ACHN (cell line): Measurements from ENCODE around the gene MPND.

Source experiments
- DNase-seq: peaks from one replicate; pipeline ENCODE4 v3.0.0-alpha.2; 2015
- in situ Hi-C: cut with HindIII; loops from 2 replicates; pipeline ENCODE4 v1.10.0; 2017; ENCODE audit warnings: low sequenced_read_pairs, low pct_ligation_motif_present, low pct_unique_long_range_greater_than_20kb

The MPND gene

DNA sequence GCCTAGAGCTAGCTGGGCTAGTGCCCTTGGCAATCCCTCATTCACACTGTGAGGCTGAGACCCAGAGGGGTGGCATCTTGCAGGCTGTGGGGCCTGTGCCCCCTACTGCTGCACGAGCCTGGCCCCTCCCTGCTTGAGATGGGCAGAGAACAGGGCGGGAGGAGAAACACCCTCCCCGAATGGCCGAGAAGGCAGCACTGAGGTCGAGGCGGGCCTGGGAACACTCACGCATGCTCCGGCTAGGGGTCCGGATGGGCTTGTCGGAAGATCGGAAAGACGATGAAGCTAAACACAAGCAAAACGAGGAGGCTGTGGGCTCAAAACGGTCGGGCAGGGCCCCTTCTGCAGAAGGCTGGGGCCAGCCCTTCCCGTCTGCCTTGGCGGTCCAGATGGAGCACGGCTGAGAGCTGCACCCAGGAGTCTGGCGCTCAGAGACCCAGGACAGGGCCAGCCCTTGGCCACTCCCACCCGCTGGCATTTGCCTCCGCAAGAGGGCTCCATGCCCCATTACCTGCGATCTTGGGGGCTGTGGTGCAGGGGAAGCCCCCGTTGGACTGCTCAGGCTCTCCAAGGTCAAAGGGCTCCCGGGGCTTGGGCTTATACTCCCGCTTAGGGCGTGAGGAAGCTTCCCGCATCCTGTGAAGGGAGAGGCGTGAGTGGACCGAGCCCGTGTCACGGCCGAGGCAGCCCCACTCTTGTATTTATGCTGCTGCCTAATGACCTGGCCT, 18.9 kb downstream of the MPND start:
- in situ Hi-C loops: no loop called here
- DNase-seq: no peak

DNA sequence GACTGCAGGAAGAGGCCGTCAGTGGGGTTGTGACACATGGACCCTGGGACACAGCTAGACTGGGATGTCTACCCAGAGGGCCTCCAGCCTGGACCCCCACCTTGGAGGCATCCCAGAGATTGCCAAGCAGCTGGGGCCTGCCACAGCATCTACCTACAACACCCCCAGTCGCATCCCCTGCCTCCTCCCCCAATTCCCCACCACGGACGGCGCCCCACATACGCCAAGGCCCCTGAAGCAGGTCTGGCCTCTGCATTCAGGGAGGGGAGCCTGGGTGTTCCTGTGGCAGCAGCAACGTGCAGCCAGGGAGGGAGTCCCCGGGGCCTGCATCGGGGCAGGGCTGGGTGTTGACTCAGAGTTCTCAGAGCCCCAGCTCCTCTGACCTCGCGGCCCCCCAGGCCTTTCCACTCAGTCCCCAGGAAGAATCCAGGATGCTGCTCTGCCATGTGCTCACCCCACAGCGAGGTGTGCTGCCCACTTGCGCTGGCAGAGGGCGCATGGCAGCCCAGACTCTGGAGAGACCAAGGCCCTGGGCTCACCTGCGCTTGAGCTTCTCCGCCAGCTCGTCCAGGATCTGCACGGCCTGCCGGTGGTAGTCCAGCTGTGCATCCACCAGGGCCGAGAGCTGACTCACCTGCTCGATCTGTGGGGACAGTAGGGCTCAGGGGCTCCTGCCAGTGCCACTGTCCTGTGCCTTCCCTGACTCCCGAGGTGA, 19.6 kb downstream of the MPND start:
- peak; percentile 14 for DNase-seq
- in situ Hi-C loops: no loop called here

- DNase-seq: no peak
- in situ Hi-C loops: no loop called here
These were observed 20.4 kb downstream of the MPND start for GRCh38 chr19:4363571-4364304.

DNA sequence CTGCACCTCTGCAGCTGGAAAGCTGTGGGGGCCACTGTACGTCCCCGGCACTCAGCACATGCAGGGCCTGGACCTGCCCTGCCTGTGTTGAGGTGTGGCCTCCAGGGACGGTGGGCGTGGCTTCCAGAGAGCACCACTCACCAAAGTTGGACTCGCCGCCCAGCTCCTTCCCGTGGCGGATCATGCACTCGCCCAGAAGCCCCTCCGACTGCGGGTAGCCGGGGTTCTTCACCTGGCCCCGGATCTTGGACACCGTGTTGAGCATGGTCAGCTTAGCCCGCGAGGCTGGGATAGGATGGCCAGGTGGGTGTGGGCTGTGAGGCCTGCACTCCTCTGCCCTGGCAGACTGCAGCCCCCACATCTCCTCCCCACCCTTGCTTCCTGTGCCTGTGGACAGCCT, 22.0 kb downstream of the MPND start:
- in situ Hi-C loops: no loop called here

DNA sequence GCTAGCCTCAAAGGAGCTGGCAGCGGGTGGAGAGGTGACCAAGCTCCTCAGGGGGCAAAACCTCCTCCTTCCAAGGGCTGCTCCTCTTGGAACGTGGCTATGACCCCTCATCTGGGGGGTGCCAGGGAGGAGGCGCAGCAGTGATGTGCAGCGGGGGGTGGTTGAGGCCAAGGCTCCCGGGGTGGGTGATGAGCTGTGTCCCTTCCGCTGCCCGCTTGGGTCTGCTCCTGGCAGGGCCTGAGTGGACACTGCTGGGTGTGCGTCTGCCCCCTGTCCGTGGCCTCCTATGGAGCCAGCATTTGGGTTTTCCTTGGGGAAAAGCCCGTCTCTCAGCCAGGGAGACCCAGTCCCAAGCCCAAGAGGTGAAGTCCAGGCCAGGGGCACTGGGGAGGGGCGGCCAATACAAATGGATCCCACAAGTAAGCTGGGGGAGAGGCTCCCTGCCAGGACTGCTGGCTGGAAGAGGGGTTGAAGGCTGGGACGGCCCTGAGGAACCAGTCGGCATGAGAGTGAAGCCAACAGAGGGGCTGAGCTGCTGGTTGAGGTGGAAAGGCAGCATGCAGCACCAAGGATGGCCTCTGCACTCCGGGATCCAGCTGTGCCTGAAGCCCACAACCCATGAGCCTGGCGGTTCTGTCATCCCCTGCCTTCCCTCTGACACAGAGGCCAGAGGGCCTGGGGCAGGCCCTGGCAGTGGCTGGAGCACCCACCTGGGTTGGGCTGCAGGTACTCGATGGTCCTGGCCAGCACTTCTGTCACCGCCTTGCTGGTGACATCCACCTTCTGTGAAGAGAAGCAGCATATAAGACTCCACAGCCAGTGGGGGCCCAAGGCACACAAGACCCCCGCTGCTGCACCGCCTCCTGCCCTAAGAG, 22.7 kb downstream of the MPND start:
- in situ Hi-C loops: no loop called here
- no peak for DNase-seq

More for the DNA sequence above, 22.0 kb downstream of the MPND start:
- no peak for DNase-seq

- DNase-seq: no peak
- in situ Hi-C loops: no loop called here
These were observed 23.4 kb downstream of the MPND start for GRCh38 chr19:4366666-4367335.

DNA sequence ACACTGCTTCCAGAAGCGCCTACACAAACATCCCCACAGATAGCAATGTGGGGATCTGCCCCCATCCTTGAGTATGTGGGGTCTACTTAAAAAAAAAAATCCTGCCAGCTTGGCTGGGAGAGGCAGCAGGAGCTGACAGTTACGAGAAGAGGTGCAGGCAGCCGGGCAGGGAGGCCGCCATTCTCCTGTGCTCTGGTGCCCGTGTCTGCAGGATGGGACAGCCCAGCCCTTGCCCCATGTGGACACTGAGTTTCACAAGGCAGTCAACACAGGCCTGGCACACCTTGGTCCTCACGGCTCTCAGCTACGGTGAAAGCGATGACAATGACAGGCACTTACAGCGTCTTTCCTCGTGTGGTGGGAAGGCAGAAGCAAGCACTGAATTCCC, 24.0 kb downstream of the MPND start:
- in situ Hi-C loops: no loop called here
- no peak for DNase-seq

DNA sequence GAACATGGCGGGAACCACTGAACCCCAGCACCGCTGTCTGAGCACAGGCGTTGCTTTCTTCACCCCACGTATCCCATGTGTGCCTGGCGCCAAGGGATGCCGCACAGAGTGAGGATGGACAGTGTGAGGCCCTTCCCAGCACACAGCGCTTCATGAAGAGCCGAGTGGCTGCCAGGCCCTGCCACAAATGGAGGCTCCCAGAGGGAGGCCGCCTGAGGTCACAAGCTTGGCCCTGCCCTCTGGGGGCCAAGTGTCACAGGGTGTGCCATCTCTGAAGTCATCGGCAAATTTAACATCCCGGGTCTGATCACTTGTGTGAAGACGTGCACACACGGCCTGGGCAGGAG, 24.4 kb downstream of the MPND start:
- no peak for DNase-seq
- in situ Hi-C loops: no loop called here

DNA sequence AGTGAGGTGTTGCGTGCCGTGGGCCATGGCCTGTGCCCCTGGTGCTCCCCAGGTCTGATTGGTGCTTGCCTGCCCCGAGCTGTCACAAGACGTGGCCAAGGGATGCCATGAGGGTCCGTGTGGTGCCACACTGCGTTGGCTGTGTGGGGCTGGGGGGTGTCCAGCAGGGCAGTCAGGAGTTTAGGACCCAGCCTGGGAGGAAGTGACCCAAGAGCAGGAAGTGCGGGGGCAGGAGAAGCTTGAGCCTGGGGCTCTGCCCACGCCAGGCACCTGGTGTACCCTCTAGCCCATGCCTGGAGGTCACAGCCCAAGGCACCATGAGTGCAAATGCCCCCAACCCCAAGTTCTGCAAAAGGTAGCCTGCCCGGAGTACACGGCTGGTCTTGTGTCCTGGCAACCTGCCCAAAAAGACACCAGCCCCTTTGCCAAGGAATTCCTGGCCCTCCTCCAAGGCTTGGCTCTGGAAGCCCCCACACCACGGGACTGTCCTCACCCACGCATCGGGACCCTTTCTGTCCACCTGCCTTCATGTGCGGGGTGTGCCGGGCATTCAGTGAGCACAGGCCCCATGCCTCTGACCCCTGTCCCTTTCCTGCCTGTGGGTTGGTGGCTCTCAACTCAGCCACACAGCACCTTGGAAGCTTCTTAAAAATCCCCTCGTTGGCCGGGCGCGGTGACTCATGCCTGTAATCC, 24.9 kb downstream of the MPND start:
- in situ Hi-C loops: no loop called here
- no peak for DNase-seq

DNA sequence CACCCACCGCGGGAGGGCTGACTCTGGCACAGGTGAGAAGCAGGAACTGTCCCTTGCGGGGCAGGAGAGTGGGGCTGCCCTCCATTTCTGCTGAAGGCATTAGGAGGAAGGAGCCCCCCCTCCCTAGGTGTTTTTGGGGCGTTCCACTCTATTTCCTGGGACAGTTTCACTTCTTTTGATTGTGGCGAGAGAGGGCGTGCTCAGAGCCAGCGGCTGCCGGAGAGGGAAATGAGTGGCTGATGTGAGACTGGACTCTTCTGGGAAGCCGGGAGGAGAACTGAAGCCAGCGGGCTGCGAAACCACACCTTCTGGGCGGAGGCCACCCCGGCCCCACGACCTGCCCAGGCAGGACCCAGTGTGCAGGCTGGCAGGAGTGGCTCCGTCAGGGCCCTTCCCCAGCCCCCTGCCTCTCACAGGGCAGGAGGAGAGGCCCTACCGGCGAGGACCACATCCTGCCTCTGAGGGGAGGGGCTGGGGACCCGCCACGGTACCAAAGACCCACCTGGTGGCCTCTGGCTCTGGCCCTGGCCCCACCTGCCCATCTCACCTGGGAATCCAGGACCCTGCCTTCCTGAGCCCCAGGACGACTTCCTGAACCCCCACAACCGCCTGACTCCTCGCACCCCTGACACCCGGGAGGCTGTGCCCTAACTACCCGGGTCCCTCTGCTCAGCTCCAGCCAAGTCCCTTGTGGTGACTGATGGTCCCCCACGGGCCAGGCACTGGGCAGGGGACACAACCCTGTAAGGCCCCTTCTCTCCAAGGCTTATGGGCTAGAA, 25.9 kb downstream of the MPND start:
- in situ Hi-C loops: no loop called here
- DNase-seq: peak; percentile 75

- no peak for DNase-seq
- in situ Hi-C loops: no loop called here
These were observed 26.5 kb downstream of the MPND start for GRCh38 chr19:4369888-4370260.

GRCh38 chr19:4370418-4371041, 27.2 kb downstream of the MPND start:
- no peak for DNase-seq
- in situ Hi-C loops: no loop called here

- in situ Hi-C loops: no loop called here
- DNase-seq: no peak
These were observed 28.1 kb downstream of the MPND start for GRCh38 chr19:4371247-4372164.

DNA sequence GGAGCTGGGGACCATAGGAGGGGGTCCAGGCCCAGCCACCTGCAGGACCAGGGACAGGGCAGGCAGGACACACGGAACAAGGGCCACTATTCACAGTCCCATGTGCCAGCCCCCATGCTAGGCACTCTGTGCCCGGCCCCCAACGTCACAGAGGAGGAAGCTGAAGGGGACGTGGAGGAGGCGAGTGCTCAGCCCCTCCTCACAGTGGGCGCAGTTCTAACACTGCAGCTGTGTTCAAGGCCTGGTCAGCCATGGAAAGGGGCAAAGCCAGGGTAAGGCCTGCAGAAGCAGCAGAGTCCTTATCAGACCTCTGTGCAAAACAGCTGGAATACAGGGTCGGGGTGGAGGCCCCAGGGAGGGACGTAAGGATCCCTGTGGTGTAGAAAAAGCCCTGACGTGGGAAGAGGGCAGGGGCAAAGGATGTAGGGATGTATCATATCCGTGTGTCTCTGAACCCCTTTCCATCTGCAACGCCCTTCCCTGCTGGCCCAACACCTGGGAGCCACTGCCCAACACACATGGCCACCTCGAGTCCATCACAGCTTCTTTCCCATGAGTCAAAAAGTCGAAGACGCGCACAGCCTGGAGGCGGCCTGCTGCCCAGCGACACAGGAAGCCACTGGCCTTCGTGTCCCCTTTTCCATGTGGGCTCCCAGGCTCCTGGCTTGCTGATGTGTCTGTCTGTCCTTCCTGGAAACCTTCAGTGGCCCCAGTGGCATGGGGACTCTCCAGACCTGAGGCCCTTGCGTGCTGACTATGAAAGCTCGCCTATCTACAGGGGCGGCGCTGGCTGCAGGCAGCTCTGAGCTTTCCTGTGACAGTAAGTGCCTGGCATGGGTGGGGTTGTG, 29.0 kb downstream of the MPND start:
- DNase-seq: no peak
- in situ Hi-C loops: no loop called here

GRCh38 chr19:4373013-4373367, 29.6 kb downstream of the MPND start:
- DNase-seq: no peak
- in situ Hi-C loops: no loop called here
